Measurements from ENCODE around the gene PIK3IP1. TPM values are rescaled to one million over a fixed set of nuclear protein-coding genes. Genes with fewer than 3 reads are reported as not detected.
A peak's percentile ranks its signal among the peaks of the same experiment; 100 is the strongest.

The PIK3IP1 gene
- total and polyA plus RNA-seq, 2 of the 8 experiments (the other 6 are each of a cell fraction or from before 2014, with no cell fraction given) = 1.00 to 1.3 TPM

DNA sequence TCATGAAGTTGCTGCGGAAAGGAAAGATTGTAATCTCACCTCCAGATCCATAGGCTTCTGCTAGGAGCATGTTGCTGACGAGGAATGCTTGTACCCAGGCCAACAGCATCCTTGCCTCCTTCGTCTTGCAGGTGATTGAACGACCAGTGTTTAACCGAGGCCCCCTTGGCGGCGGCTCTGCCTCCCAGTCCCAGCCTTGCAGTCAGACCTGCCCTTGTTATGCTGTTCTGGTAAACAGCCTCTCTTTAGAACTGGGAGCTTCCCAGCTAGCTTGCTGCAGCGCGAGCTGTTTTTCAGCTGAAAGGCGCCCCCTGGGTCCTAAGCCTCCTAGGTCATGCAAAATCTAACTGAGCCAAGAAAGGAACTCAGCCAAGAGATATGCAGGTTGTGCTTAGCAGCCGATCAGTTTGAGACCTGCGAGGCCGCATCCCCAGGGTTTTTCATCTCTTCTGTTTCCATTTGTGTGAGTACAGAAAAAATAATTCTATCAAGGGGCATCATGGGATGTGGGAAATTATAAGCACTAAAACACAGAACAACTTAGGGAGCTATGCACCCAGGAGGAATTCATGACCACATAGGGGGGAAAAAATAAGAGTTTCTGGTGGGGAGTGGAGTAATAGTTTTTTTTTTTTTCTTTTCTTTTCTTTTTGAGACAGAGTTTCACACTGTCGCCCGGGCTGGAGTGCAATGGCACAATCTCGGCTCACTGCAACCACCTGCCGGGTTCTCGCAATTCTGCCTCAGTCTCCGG lies at the start of gene PIK3IP1 (continued):
- TF ChIP-seq TAF7 (optimal IDR thresholded peaks at IDR 0.05; ENCODE audit: borderline replicate concordance, low read depth, low read length) = peak; percentile 62
- peak; percentile 32; the same call in 1 of the 2 replicates for TF ChIP-seq POLR2AphosphoS5 (IDR thresholded peaks at IDR 0.05; ENCODE audit: low read depth, low read length)
- 0 out of 4 replicates have a peak, but pooled peaks of 1 of the 2 experiments have one; percentile 4 for TF ChIP-seq HDAC2 (IDR thresholded peaks at IDR 0.05; ENCODE audit: borderline replicate concordance in 1 of 2, low read depth in 2 of 2, low read length in 2 of 2)
- 0 out of 2 replicates have a peak, but pooled peaks have one; percentile 43 for TF ChIP-seq CREB1 (IDR thresholded peaks at IDR 0.05)
- TF ChIP-seq EP300 (IDR thresholded peaks at IDR 0.05; ENCODE audit: borderline replicate concordance in 1 of 2, low read depth in 2 of 2, low read length in 2 of 2) = peak in 1 of 2 experiments; percentile 72; a peak in 1 of 3 replicates
- no peak for TF ChIP-seq SP2 (IDR thresholded peaks at IDR 0.05; ENCODE audit: low read length)
- TF ChIP-seq, protein P1, sequence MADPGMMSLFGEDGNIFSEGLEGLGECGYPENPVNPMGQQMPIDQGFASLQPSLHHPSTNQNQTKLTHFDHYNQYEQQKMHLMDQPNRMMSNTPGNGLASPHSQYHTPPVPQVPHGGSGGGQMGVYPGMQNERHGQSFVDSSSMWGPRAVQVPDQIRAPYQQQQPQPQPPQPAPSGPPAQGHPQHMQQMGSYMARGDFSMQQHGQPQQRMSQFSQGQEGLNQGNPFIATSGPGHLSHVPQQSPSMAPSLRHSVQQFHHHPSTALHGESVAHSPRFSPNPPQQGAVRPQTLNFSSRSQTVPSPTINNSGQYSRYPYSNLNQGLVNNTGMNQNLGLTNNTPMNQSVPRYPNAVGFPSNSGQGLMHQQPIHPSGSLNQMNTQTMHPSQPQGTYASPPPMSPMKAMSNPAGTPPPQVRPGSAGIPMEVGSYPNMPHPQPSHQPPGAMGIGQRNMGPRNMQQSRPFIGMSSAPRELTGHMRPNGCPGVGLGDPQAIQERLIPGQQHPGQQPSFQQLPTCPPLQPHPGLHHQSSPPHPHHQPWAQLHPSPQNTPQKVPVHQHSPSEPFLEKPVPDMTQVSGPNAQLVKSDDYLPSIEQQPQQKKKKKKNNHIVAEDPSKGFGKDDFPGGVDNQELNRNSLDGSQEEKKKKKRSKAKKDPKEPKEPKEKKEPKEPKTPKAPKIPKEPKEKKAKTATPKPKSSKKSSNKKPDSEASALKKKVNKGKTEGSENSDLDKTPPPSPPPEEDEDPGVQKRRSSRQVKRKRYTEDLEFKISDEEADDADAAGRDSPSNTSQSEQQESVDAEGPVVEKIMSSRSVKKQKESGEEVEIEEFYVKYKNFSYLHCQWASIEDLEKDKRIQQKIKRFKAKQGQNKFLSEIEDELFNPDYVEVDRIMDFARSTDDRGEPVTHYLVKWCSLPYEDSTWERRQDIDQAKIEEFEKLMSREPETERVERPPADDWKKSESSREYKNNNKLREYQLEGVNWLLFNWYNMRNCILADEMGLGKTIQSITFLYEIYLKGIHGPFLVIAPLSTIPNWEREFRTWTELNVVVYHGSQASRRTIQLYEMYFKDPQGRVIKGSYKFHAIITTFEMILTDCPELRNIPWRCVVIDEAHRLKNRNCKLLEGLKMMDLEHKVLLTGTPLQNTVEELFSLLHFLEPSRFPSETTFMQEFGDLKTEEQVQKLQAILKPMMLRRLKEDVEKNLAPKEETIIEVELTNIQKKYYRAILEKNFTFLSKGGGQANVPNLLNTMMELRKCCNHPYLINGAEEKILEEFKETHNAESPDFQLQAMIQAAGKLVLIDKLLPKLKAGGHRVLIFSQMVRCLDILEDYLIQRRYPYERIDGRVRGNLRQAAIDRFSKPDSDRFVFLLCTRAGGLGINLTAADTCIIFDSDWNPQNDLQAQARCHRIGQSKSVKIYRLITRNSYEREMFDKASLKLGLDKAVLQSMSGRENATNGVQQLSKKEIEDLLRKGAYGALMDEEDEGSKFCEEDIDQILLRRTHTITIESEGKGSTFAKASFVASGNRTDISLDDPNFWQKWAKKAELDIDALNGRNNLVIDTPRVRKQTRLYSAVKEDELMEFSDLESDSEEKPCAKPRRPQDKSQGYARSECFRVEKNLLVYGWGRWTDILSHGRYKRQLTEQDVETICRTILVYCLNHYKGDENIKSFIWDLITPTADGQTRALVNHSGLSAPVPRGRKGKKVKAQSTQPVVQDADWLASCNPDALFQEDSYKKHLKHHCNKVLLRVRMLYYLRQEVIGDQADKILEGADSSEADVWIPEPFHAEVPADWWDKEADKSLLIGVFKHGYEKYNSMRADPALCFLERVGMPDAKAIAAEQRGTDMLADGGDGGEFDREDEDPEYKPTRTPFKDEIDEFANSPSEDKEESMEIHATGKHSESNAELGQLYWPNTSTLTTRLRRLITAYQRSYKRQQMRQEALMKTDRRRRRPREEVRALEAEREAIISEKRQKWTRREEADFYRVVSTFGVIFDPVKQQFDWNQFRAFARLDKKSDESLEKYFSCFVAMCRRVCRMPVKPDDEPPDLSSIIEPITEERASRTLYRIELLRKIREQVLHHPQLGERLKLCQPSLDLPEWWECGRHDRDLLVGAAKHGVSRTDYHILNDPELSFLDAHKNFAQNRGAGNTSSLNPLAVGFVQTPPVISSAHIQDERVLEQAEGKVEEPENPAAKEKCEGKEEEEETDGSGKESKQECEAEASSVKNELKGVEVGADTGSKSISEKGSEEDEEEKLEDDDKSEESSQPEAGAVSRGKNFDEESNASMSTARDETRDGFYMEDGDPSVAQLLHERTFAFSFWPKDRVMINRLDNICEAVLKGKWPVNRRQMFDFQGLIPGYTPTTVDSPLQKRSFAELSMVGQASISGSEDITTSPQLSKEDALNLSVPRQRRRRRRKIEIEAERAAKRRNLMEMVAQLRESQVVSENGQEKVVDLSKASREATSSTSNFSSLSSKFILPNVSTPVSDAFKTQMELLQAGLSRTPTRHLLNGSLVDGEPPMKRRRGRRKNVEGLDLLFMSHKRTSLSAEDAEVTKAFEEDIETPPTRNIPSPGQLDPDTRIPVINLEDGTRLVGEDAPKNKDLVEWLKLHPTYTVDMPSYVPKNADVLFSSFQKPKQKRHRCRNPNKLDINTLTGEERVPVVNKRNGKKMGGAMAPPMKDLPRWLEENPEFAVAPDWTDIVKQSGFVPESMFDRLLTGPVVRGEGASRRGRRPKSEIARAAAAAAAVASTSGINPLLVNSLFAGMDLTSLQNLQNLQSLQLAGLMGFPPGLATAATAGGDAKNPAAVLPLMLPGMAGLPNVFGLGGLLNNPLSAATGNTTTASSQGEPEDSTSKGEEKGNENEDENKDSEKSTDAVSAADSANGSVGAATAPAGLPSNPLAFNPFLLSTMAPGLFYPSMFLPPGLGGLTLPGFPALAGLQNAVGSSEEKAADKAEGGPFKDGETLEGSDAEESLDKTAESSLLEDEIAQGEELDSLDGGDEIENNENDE (IDR thresholded peaks at IDR 0.05; ENCODE audit: insufficient replicate concordance, low read length) = no peak
- TF ChIP-seq MAX (IDR thresholded peaks at IDR 0.05) = peak; percentile 60
- TF ChIP-seq SP1 (IDR thresholded peaks at IDR 0.05; ENCODE audit: low read depth, low read length) = peak; percentile 81
- no peak for TF ChIP-seq CHD2 (IDR thresholded peaks at IDR 0.05; ENCODE audit: low read length)
